Endothelial cell of umbilical vein (primary cell): ENCODE measurements around the gene SEC11A. TPM values are rescaled to one million over a fixed set of nuclear protein-coding genes. Genes with fewer than 3 reads are reported as not detected.

Experiments used
- BruUV-seq: library from RNA; stranded (reverse); fragments of 400-500 nt; replicated peaks from 2 replicates; lab custom pipeline; 2021; lab: Mats Ljungman, UMichigan
- CTCF ChIA-PET: fragments of 300-600, 350-600 bp; sonication (Branson Sonifier 250); formaldehyde crosslinking; loops from one replicate; lab custom pipeline; 2021; ENCODE audit warnings: antibody characterized with exemption, inconsistent platforms; lab: Charles Lee
- POLR2A ChIA-PET: fragments of 300-600, 350-600 bp; sonication (Branson Sonifier 250); formaldehyde crosslinking; loops from one replicate; lab custom pipeline; 2021; ENCODE audit warnings: antibody characterized with exemption, inconsistent platforms; lab: Charles Lee
- DNase-seq: peaks from one replicate; pipeline ENCODE4 v3.0.0-alpha.2; 2011; ENCODE audit warnings: low read depth, low spot score
- FAIRE-seq: peaks from 2 replicates; lab custom pipeline; 2011; peaks lifted over from hg19 to GRCh38; lab: Jason Lieb, UNC
- H2AFZ ChIP-seq: 2 replicates; pipeline ENCODE4 v1.6.0; 2012; ENCODE audit warnings: low read depth, low read length, control low read depth, inconsistent platforms
- H3K27ac ChIP-seq: 2 replicates; pipeline ENCODE4 v1.5.1; 2011; ENCODE audit warnings: low read depth, mild to moderate bottlenecking, control low read depth, low read length, moderate library complexity; ENCODE audit not compliant: insufficient read depth
- H3K27me3 ChIP-seq, 2 experiments: 2 replicates each; pipeline versions ENCODE4 v1.6.0 to v1.6.1; 2011; ENCODE audit warnings: low read length in 2 of 2, mixed read lengths in 1 of 2; ENCODE audit not compliant: control insufficient read depth in 2 of 2, insufficient read depth in 2 of 2
- H3K36me3 ChIP-seq, 2 experiments: 2 replicates in 1 of 2; 3 replicates in 1 of 2; pipeline ENCODE4 v1.5.1; 2011; ENCODE audit warnings: low read length in 2 of 2, mild to moderate bottlenecking in 1 of 2, moderate library complexity in 1 of 2; ENCODE audit not compliant: control insufficient read depth in 2 of 2, insufficient read depth in 2 of 2; ENCODE audit errors: extremely low read depth in 1 of 2
- H3K4me1 ChIP-seq: 3 replicates; pipeline ENCODE4 v1.5.1; 2011; ENCODE audit warnings: mild to moderate bottlenecking, low read length; ENCODE audit not compliant: control insufficient read depth, insufficient read depth; ENCODE audit errors: extremely low read depth
- H3K4me2 ChIP-seq: 2 replicates; pipeline ENCODE4 v1.6.1; 2011; ENCODE audit warnings: low read length, control low read depth, mixed read lengths; ENCODE audit not compliant: insufficient read depth
- H3K4me3 ChIP-seq, 3 experiments: fragments of 200-600 bp in 1 of 3; sonication (generic), shearing (Covaris generic) in 1 of 3; replicated peaks in 1 of 3; 2 replicates each; pipeline ENCODE4 v1.5.1; 2011 to 2016; ENCODE audit warnings: control low read depth in 3 of 3, low read length in 3 of 3, mild to moderate bottlenecking in 2 of 3, inconsistent platforms in 1 of 3, low read depth in 1 of 3, moderate library complexity in 1 of 3; ENCODE audit not compliant: insufficient read depth in 1 of 3
- H3K79me2 ChIP-seq: 2 replicates; pipeline ENCODE4 v1.6.0; 2012; ENCODE audit warnings: low read length, inconsistent platforms; ENCODE audit not compliant: control insufficient read depth, insufficient read depth
- H3K9ac ChIP-seq: replicated peaks from 2 replicates; pipeline ENCODE3; 2011; ENCODE audit warnings: low read length, control low read depth; ENCODE audit not compliant: insufficient read depth; ENCODE audit errors: extremely low read depth
- H3K9me1 ChIP-seq: replicated peaks from 3 replicates; pipeline ENCODE4 v1.6.0; 2011; ENCODE audit warnings: mild to moderate bottlenecking, low read length; ENCODE audit not compliant: control insufficient read depth, insufficient read depth; ENCODE audit errors: extremely low read depth
- H3K9me3 ChIP-seq: replicated peaks from 2 replicates; pipeline ENCODE4 v1.5.1; 2012; ENCODE audit warnings: low read length, inconsistent platforms; ENCODE audit not compliant: control insufficient read depth, insufficient read depth
- H4K20me1 ChIP-seq: replicated peaks from 2 replicates; pipeline ENCODE3; 2011; ENCODE audit warnings: mild to moderate bottlenecking, low read length; ENCODE audit not compliant: control insufficient read depth, insufficient read depth; ENCODE audit errors: extremely low read depth
- EZH2 ChIP-seq: IDR thresholded peaks from 2 replicates; pipeline ENCODE4 v1.6.1; 2012; ENCODE audit warnings: borderline replicate concordance, low read depth, mild to moderate bottlenecking, moderate library complexity, low read length, inconsistent platforms; ENCODE audit not compliant: severe bottlenecking
- FOS ChIP-seq: IDR thresholded peaks from 2 replicates; pipeline ENCODE4 v1.6.1; 2011; ENCODE audit warnings: mild to moderate bottlenecking, low read length, moderate library complexity, borderline replicate concordance; ENCODE audit not compliant: insufficient read depth
- GATA2 ChIP-seq: IDR thresholded peaks from 2 replicates; pipeline ENCODE4 v1.7.0; 2011; ENCODE audit warnings: low read depth, mild to moderate bottlenecking, moderate library complexity, mixed read lengths, low read length; ENCODE audit not compliant: insufficient read length, insufficient read depth
- JUN ChIP-seq: IDR thresholded peaks from 2 replicates; pipeline ENCODE4 v1.6.1; 2011; ENCODE audit warnings: borderline replicate concordance, low read depth; ENCODE audit not compliant: insufficient read length, insufficient read depth
- MYC ChIP-seq: IDR thresholded peaks from one replicate; pipeline ENCODE4 v1.6.1; 2011; ENCODE audit warnings: mild to moderate bottlenecking, low read depth, low read length
- POLR2A ChIP-seq: IDR thresholded peaks from 2 replicates; pipeline ENCODE4 v1.6.1; 2012; ENCODE audit warnings: low read depth, mild to moderate bottlenecking, control low read depth, low read length
- POLR2AphosphoS5 ChIP-seq: IDR thresholded peaks from 2 replicates; pipeline ENCODE4 v1.6.1; 2012; ENCODE audit warnings: low read depth, mild to moderate bottlenecking, control low read depth, low read length, moderate library complexity; ENCODE audit not compliant: insufficient read depth
- dilution Hi-C: fragments of 300-500 bp; cut with MboI; formaldehyde crosslinking; loops from one replicate; pipeline ENCODE4 v1.15.0; 2019; ENCODE audit warnings: low sequenced_read_pairs; ENCODE audit not compliant: extremely low pct_ligation_motif_present
- intact Hi-C: fragments of 100-400 bp; cut with micrococcal nuclease; formaldehyde crosslinking; loops from one replicate; pipeline ENCODE4 v1.10.0; 2022
- polyA plus RNA-seq, 4 experiments: library from polyadenylated mRNA; depleted of rRNA in 3 of 4; stranded (reverse) in 3 of 4; unstranded in 1 of 4; fragments of >200 nt; gene quantifications; 2 replicates each; pipeline versions ENCODE4 v1.2.1 to v1.2.3, GENCODE V29; 2011 to 2012; ENCODE audit warnings: missing spikeins in 1 of 4
- total RNA-seq: library from RNA; stranded (reverse); gene quantifications from 2 replicates; pipeline ENCODE4 v1.2.3, GENCODE V29; 2021
- TF ChIP-seq, protein P1 (sequence below), 2 donors: IDR thresholded peaks; 1 replicate in 1 of 2; 2 replicates in 1 of 2; pipeline ENCODE4 v1.5.1; 2011; ENCODE audit warnings: low read length in 2 of 2, mild to moderate bottlenecking in 2 of 2, moderate library complexity in 2 of 2, control low read depth in 1 of 2, inconsistent platforms in 1 of 2, low read depth in 1 of 2; ENCODE audit not compliant: insufficient read depth in 1 of 2; ENCODE audit errors: extremely low read depth in 1 of 2
- TF ChIP-seq, protein P2 (sequence below): IDR thresholded peaks from 2 replicates; pipeline ENCODE4 v1.6.1; 2011; ENCODE audit not compliant: insufficient read depth, insufficient read length

SEC11A gene
- total and polyA plus RNA-seq, 2 donors (not counting 3 experiments of a cell fraction or from before 2014, with no cell fraction given): 189 to 204 TPM

DNA sequence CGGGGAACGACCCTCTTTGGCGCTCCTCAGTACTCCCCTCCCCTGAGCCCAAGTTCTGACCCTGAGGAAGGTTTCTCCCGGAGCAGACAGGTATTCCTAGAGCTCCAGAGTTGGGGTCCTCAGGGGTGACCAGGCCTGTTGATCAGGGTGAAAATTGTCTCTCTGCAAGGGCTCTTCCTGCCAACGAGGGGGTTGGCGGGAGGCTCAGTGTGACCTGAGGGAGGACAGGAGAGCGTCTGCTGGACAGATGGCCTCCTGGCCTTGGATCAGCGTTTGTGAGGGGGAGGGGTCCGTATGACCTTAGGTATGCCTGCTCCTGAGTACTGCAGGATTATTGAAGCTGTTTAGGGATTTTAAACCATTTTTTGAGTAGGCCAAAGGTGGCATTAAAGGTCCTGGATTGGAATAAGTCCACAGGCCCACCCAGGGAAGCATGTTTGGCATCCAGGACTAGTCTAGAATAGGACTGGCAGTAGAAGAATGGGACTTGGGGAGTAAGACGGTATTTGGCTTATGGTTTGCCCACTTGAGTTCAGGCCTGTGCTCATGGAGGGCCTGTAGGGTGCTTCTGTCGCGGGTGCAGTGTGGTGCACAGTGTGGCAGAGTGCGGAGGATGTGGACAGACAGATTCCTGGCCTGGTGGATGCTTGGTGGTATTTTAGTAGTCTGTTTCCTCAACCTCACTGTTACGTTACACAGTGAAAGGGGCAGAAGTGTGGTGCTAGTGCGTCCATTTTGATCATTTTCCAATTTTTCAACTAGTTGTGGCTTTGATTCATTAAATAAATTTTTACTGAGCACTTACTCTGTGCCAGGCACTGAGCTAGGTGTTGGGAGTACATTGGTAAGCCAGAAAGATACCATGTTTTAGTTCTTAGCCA, 33.4 kb upstream of the SEC11A start:
- no peak for TF ChIP-seq FOS
- CTCF ChIA-PET: interaction anchor here (0.8 to 1.2 kb wide), 5 partner anchors 72 to 179 kb away, joined by 3 to 6 read pairs (median 3); partner anchors contain the start of gene WDR73
- no peaks in the 10 kb centered on the region for H3K9me1 ChIP-seq
- no peaks in the 10 kb centered on the region for H3K36me3 ChIP-seq
- FAIRE-seq (peak; percentile 53), DNase-seq (peak; percentile 45)
- H3K79me2 ChIP-seq: peaks cover 54% of the 10 kb centered on the region
- H2AFZ ChIP-seq: peak overlapping the region; percentile 8
- intact Hi-C loops (loop anchor here (2.0 kb wide), 1 partner anchor 15 kb away; no protein-coding TSS in a partner anchor), dilution Hi-C loops (no loop called here)
- H3K4me2 ChIP-seq: peak overlapping the region; percentile 96
- H3K27me3 ChIP-seq: no peaks in the 10 kb centered on the region
- peak overlapping the region; percentile 81 for H3K9ac ChIP-seq
- TSS peak; percentile 43 for BruUV-seq
- H3K4me1 ChIP-seq: peaks cover 30% of the 10 kb centered on the region
- POLR2A ChIA-PET: no interaction called here
- H3K9me3 ChIP-seq: no peaks in the 10 kb centered on the region
- H3K27ac ChIP-seq: peak overlapping the region; percentile 67
- H4K20me1 ChIP-seq: peaks cover 4% of the 10 kb centered on the region
- H3K4me3 ChIP-seq: peak overlapping the region; percentile 62 to 90 (median 86)

DNA sequence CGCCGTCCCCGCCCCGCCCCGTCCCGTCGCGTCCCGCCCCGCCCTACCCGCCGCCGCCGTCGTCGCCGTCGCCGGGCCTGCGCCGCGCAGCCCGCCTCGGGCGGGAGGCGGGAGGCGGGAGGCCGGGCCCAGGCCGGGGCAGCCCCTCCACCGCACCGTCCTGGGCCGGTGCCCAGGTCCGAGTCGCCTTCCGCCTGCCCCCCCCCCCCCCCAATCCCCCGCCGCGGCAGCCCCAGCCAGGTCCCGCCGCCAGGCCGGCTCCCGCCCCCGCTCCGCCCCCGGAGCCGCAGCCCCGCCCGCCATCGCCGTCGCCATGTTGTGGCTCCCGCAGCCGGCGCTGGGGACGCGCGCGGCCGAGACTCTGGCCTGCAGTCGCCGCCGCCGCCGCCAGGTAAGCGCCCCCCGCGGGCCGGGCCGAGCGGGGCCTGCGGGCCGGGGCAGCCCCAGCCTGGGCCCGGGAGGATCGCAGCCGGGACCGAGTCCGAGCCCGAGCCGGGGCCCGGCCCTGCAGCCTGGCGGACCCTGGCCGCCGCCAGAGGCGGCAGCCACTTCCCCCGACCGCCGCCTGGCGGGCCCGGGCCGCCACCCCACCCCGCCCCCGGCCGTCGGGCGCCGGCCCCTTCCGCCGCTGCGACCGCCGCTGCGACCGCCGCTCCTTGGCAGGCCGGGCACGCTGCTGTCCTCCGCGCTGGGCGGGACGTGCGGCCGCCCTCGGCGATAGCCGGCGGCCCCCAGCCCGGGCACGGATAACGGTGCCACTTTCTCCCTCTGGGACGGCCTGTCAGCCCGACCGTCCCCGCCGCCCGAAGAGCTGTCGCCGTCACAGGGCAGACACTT, 32.6 kb upstream of the SEC11A start, which contains the start of gene ZNF592:
ZNF592 (plus strand) TSS at position 319 of the 837 bp plus-strand sequence. CDS start 34,084 bp downstream, outside the sequence.
- peaks cover 4% of the 10 kb centered on the region for H4K20me1 ChIP-seq
- peak; percentile 72 for FAIRE-seq

More for the DNA sequence above, 32.6 kb upstream of the SEC11A start, which contains the start of gene ZNF592:
- Histone ChIP-seq H3K36me3 (no peaks in the 10 kb centered on the region), H2AFZ (peak within 1 kb of the TSS; percentile 36), H3K27ac (peak within 1 kb of the TSS; percentile 67), H3K4me2 (peak within 1 kb of the TSS; percentile 96), H3K9me1 (no peaks in the 10 kb centered on the region), H3K4me1 (peaks cover 30% of the 10 kb centered on the region), H3K27me3 (no peaks in the 10 kb centered on the region), H3K79me2 (peaks cover 45% of the 10 kb centered on the region), H3K9ac (peak within 1 kb of the TSS; percentile 81), H3K4me3 (peak within 1 kb of the TSS; percentile 62 to 90 (median 86)), H3K9me3 (no peaks in the 10 kb centered on the region)
- BruUV-seq: no TSS peak
- intact Hi-C loops (loop anchor here (1.0 to 2.0 kb wide), 4 partner anchors 16 to 94 kb away; partner anchors contain the start of genes NMB, SEC11A and WDR73), dilution Hi-C loops (no loop called here)
- CTCF ChIA-PET: interaction anchor here (0.6 to 1.6 kb wide), 7 partner anchors 13 to 180 kb away, joined by 3 to 6 read pairs (median 4); partner anchors contain the start of genes SEC11A and WDR73
- peak; percentile 67 for DNase-seq
- POLR2A ChIA-PET: interaction anchor here (1.0 kb wide), 1 partner anchor 32 kb away, joined by 4 read pairs; the partner anchor contains the start of gene SEC11A
- TF ChIP-seq POLR2A: peak; percentile 82
- TF ChIP-seq, protein P1, sequence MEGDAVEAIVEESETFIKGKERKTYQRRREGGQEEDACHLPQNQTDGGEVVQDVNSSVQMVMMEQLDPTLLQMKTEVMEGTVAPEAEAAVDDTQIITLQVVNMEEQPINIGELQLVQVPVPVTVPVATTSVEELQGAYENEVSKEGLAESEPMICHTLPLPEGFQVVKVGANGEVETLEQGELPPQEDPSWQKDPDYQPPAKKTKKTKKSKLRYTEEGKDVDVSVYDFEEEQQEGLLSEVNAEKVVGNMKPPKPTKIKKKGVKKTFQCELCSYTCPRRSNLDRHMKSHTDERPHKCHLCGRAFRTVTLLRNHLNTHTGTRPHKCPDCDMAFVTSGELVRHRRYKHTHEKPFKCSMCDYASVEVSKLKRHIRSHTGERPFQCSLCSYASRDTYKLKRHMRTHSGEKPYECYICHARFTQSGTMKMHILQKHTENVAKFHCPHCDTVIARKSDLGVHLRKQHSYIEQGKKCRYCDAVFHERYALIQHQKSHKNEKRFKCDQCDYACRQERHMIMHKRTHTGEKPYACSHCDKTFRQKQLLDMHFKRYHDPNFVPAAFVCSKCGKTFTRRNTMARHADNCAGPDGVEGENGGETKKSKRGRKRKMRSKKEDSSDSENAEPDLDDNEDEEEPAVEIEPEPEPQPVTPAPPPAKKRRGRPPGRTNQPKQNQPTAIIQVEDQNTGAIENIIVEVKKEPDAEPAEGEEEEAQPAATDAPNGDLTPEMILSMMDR (IDR thresholded peaks at IDR 0.05; ENCODE audit: extremely low read depth in 1 of 2, insufficient read depth in 1 of 2, low read depth in 1 of 2, low read length in 2 of 2): peak in 1 of 2 donors; percentile 23
- TF ChIP-seq, protein P2, sequence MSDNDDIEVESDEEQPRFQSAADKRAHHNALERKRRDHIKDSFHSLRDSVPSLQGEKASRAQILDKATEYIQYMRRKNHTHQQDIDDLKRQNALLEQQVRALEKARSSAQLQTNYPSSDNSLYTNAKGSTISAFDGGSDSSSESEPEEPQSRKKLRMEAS: no peak
- TF ChIP-seq MYC: no peak
- TF ChIP-seq GATA2: no peak
- TF ChIP-seq EZH2: no peak
- TF ChIP-seq POLR2AphosphoS5: peak; percentile 69
- TF ChIP-seq JUN: no peak
